ENCODE data around the gene PCTP. TPM values are rescaled to one million over a fixed set of nuclear protein-coding genes. Genes with fewer than 3 reads are reported as not detected.
A peak's percentile ranks its signal among the peaks of the same experiment; 100 is the strongest.

PCTP gene
- total and polyA plus RNA-seq, 9 of the 15 experiments (the other 6 are each of a cell fraction or from before 2014, with no cell fraction given), result 10.9 to 62.3 (median 41.2) TPM

DNA sequence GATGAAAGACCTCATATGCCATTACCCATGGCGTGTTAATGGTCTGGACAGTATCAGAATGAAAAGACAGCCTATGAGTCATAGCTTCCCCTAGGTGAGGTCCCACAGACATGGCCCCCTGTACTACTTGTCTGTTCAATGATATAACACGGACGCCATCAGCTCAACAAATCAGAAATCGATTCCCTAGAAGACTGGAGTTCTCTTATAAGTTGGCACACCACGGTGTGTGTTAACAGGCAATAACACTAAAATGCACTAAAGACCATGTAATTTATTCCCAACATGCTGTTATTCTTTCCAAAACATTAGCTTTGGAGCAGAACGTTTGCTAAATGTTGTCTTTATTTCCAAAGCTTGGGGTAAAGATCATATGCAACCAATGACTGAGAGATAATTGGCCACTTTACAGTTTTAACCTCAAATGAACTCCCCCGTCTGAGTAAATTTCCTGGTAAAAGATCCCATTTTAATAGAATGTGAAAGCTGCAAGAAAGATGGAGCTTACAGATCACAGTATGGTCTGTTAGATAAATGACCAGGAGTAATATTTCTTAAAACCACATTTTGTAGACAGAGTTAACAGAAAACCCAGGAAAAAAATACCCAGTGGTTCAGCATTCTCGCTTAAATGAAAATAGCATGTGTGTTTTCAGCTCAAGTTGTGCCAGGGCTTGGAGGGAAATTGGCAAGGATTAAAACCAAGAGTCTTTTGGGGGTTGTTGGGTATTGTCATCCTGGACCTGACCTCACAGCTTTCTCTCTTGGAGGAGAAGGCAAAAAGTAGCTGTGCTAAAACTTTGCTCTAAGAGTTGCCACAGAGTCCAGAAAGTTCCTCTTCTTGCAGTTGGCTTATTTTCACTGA is 65.9 kb downstream of the PCTP start (continued):
- TF ChIP-seq, protein P1, sequence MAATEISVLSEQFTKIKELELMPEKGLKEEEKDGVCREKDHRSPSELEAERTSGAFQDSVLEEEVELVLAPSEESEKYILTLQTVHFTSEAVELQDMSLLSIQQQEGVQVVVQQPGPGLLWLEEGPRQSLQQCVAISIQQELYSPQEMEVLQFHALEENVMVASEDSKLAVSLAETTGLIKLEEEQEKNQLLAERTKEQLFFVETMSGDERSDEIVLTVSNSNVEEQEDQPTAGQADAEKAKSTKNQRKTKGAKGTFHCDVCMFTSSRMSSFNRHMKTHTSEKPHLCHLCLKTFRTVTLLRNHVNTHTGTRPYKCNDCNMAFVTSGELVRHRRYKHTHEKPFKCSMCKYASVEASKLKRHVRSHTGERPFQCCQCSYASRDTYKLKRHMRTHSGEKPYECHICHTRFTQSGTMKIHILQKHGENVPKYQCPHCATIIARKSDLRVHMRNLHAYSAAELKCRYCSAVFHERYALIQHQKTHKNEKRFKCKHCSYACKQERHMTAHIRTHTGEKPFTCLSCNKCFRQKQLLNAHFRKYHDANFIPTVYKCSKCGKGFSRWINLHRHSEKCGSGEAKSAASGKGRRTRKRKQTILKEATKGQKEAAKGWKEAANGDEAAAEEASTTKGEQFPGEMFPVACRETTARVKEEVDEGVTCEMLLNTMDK (IDR thresholded peaks at IDR 0.05; ENCODE audit: borderline replicate concordance, insufficient read depth, low read depth, low read length, poor library complexity, severe bottlenecking), result no peak
- TF ChIP-seq, protein P2, sequence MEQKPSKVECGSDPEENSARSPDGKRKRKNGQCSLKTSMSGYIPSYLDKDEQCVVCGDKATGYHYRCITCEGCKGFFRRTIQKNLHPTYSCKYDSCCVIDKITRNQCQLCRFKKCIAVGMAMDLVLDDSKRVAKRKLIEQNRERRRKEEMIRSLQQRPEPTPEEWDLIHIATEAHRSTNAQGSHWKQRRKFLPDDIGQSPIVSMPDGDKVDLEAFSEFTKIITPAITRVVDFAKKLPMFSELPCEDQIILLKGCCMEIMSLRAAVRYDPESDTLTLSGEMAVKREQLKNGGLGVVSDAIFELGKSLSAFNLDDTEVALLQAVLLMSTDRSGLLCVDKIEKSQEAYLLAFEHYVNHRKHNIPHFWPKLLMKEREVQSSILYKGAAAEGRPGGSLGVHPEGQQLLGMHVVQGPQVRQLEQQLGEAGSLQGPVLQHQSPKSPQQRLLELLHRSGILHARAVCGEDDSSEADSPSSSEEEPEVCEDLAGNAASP (IDR thresholded peaks at IDR 0.05), result peak; percentile 91
- TF ChIP-seq, protein P3, sequence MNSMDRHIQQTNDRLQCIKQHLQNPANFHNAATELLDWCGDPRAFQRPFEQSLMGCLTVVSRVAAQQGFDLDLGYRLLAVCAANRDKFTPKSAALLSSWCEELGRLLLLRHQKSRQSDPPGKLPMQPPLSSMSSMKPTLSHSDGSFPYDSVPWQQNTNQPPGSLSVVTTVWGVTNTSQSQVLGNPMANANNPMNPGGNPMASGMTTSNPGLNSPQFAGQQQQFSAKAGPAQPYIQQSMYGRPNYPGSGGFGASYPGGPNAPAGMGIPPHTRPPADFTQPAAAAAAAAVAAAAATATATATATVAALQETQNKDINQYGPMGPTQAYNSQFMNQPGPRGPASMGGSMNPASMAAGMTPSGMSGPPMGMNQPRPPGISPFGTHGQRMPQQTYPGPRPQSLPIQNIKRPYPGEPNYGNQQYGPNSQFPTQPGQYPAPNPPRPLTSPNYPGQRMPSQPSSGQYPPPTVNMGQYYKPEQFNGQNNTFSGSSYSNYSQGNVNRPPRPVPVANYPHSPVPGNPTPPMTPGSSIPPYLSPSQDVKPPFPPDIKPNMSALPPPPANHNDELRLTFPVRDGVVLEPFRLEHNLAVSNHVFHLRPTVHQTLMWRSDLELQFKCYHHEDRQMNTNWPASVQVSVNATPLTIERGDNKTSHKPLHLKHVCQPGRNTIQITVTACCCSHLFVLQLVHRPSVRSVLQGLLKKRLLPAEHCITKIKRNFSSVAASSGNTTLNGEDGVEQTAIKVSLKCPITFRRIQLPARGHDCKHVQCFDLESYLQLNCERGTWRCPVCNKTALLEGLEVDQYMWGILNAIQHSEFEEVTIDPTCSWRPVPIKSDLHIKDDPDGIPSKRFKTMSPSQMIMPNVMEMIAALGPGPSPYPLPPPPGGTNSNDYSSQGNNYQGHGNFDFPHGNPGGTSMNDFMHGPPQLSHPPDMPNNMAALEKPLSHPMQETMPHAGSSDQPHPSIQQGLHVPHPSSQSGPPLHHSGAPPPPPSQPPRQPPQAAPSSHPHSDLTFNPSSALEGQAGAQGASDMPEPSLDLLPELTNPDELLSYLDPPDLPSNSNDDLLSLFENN (IDR thresholded peaks at IDR 0.05; ENCODE audit: low read depth in 2 of 2, low read length in 2 of 2), result peak in 1 of 2 experiments; percentile 81; a peak in 2 of 4 replicates
- TF ChIP-seq ZKSCAN8 (CRISPR knock-in tag; IDR thresholded peaks at IDR 0.05) (no peak), MBD2 (IDR thresholded peaks at IDR 0.05; ENCODE audit: borderline replicate concordance, low read depth) (peak; percentile 68), NCOA4 (IDR thresholded peaks at IDR 0.05; ENCODE audit: partially characterized antibody) (peak; percentile 63), ZNF347 (CRISPR knock-in tag; IDR thresholded peaks at IDR 0.05; ENCODE audit: low read depth) (no peak), CC2D1A (IDR thresholded peaks at IDR 0.05) (peak; percentile 100), MCM5 (IDR thresholded peaks at IDR 0.05; ENCODE audit: low read depth) (no peak), RBM22 (IDR thresholded peaks at IDR 0.05; ENCODE audit: low read depth, low read length, poor library complexity, severe bottlenecking) (no peak), ZBTB1 (CRISPR knock-in tag; IDR thresholded peaks at IDR 0.05; ENCODE audit: borderline replicate concordance, low read depth) (no peak), ZC3H8 (IDR thresholded peaks at IDR 0.05) (no peak), ZNF561 (CRISPR knock-in tag; conservative IDR thresholded peaks at IDR 0.05) (no peak), MXI1 (IDR thresholded peaks at IDR 0.05; ENCODE audit: low read depth, low read length) (no peak), PTRF (tag; IDR thresholded peaks at IDR 0.05) (0 out of 2 replicates have a peak, but pooled peaks have one; percentile 35), RB1 (IDR thresholded peaks at IDR 0.05; ENCODE audit: low read depth) (no peak), ZNF778 (CRISPR knock-in tag; IDR thresholded peaks at IDR 0.05) (no peak), MCM3 (IDR thresholded peaks at IDR 0.05) (no peak), ZFPM2 (CRISPR knock-in tag; IDR thresholded peaks at IDR 0.05) (no peak)
- TF ChIP-seq, protein P4, sequence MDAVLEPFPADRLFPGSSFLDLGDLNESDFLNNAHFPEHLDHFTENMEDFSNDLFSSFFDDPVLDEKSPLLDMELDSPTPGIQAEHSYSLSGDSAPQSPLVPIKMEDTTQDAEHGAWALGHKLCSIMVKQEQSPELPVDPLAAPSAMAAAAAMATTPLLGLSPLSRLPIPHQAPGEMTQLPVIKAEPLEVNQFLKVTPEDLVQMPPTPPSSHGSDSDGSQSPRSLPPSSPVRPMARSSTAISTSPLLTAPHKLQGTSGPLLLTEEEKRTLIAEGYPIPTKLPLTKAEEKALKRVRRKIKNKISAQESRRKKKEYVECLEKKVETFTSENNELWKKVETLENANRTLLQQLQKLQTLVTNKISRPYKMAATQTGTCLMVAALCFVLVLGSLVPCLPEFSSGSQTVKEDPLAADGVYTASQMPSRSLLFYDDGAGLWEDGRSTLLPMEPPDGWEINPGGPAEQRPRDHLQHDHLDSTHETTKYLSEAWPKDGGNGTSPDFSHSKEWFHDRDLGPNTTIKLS (IDR thresholded peaks at IDR 0.05; ENCODE audit: borderline replicate concordance, low read depth), result peak; percentile 70; the same call in 1 of the 2 replicates
